CD14-positive monocyte (primary cell): ENCODE results near the gene HMOX1. TPM values are rescaled to one million over a fixed set of nuclear protein-coding genes. Genes with fewer than 3 reads are reported as not detected.
A peak's percentile ranks its signal among the peaks of the same experiment; 100 is the strongest.

Experiments used
- DNase-seq, 3 donors: peaks; one replicate each; pipeline ENCODE4 v3.0.0-alpha.2; 2011 to 2022
- H2AFZ ChIP-seq: 2 replicates; pipeline ENCODE4 v1.6.0; 2012; ENCODE audit warnings: mild to moderate bottlenecking, low read depth, low read length, inconsistent platforms; ENCODE audit not compliant: insufficient read depth, poor library complexity, severe bottlenecking
- H3K27ac ChIP-seq, 2 donors: 1 replicate in 1 of 2; 2 replicates in 1 of 2; pipeline ENCODE4 v1.5.1; 2012 to 2013; ENCODE audit warnings: low read length in 2 of 2, control low read depth in 1 of 2, inconsistent platforms in 1 of 2, low read depth in 1 of 2, mild to moderate bottlenecking in 1 of 2
- H3K27me3 ChIP-seq, 2 donors: one replicate each; pipeline versions ENCODE4 v1.6.0 to v1.6.1; 2011 to 2013; ENCODE audit warnings: low read length in 2 of 2; ENCODE audit not compliant: control insufficient read depth in 2 of 2, insufficient read depth in 2 of 2
- H3K36me3 ChIP-seq, 2 donors: replicated peaks in 1 of 2; 1 replicate in 1 of 2; 2 replicates in 1 of 2; pipeline versions ENCODE4 v1.5.1 to v1.6.1; 2012 to 2013; ENCODE audit warnings: low read length in 2 of 2, control low read depth in 1 of 2, inconsistent platforms in 1 of 2, mild to moderate bottlenecking in 1 of 2; ENCODE audit not compliant: insufficient read depth in 2 of 2, control insufficient read depth in 1 of 2
- H3K4me1 ChIP-seq, 2 donors: 1 replicate in 1 of 2; 2 replicates in 1 of 2; pipeline versions ENCODE4 v1.5.1 to v1.6.1; 2012 to 2013; ENCODE audit warnings: low read length in 2 of 2, control low read depth in 1 of 2, inconsistent platforms in 1 of 2, mild to moderate bottlenecking in 1 of 2, moderate library complexity in 1 of 2; ENCODE audit not compliant: insufficient read depth in 2 of 2, control insufficient read depth in 1 of 2
- H3K4me2 ChIP-seq: replicated peaks from 2 replicates; pipeline ENCODE3; 2012; ENCODE audit warnings: low read length, moderate library complexity, mild to moderate bottlenecking; ENCODE audit not compliant: poor library complexity, severe bottlenecking; ENCODE audit errors: extremely low read depth
- H3K4me3 ChIP-seq, 3 experiments: fragments of 200-600 bp in 1 of 3; sonication (generic) in 1 of 3; replicated peaks in 1 of 3; 1 replicate in 2 of 3; 2 replicates in 1 of 3; pipeline ENCODE4 v1.5.1; 2011 to 2013; ENCODE audit warnings: low read length in 3 of 3, mild to moderate bottlenecking in 3 of 3, control low read depth in 2 of 3, low read depth in 2 of 3, inconsistent platforms in 1 of 3, moderate library complexity in 1 of 3
- H3K79me2 ChIP-seq: 2 replicates; pipeline ENCODE4 v1.6.0; 2012; ENCODE audit warnings: mild to moderate bottlenecking, control low read depth, inconsistent platforms, low read length, moderate library complexity; ENCODE audit not compliant: insufficient read depth
- H3K9ac ChIP-seq: 2 replicates; pipeline ENCODE4 v1.6.0; 2017; ENCODE audit warnings: low read length, mild to moderate bottlenecking; ENCODE audit not compliant: insufficient read depth, poor library complexity, severe bottlenecking
- H3K9me3 ChIP-seq, 2 donors: replicated peaks in 1 of 2; 1 replicate in 1 of 2; 2 replicates in 1 of 2; pipeline versions ENCODE4 v1.5.1 to v1.6.1; 2012 to 2013; ENCODE audit warnings: low read length in 2 of 2, control low read depth in 1 of 2; ENCODE audit not compliant: control insufficient read depth in 1 of 2, insufficient read depth in 1 of 2
- H4K20me1 ChIP-seq: 2 replicates; pipeline ENCODE4 v1.6.0; 2012; ENCODE audit warnings: mild to moderate bottlenecking, low read length, control low read depth, moderate library complexity; ENCODE audit not compliant: insufficient read depth
- H3K27ac Mint-ChIP-seq, 7 donors: one replicate each; pipeline ENCODE4 v1.8.0; 2020; ENCODE audit warnings: mild to moderate bottlenecking in 7 of 7, mixed read lengths in 7 of 7, moderate library complexity in 6 of 7, inconsistent platforms in 2 of 7
- H3K27me3 Mint-ChIP-seq, 3 donors: one replicate each; pipeline ENCODE4 v1.8.0; 2021 to 2022; ENCODE audit warnings: low read depth in 3 of 3, mild to moderate bottlenecking in 3 of 3, mixed read lengths in 3 of 3, moderate library complexity in 3 of 3, inconsistent platforms in 1 of 3
- H3K36me3 Mint-ChIP-seq, 2 donors: one replicate each; pipeline ENCODE4 v1.8.0; 2020; ENCODE audit warnings: mixed read lengths in 2 of 2, inconsistent platforms in 1 of 2, mild to moderate bottlenecking in 1 of 2
- H3K4me1 Mint-ChIP-seq: one replicate; pipeline ENCODE4 v1.8.0; 2020; ENCODE audit warnings: mild to moderate bottlenecking, mixed read lengths
- H3K4me3 Mint-ChIP-seq, 2 donors: one replicate each; pipeline ENCODE4 v1.8.0; 2020; ENCODE audit warnings: mild to moderate bottlenecking in 2 of 2, mixed read lengths in 2 of 2, moderate library complexity in 1 of 2
- H3K9me3 Mint-ChIP-seq, 7 donors: one replicate each; pipeline ENCODE4 v1.8.0; 2020 to 2022; ENCODE audit warnings: mixed read lengths in 7 of 7, mild to moderate bottlenecking in 6 of 7, moderate library complexity in 6 of 7, inconsistent platforms in 2 of 7
- WGBS: methylation state at CpG from one replicate; pipeline ENCODE4 v1.1.5; 2013; ENCODE audit warnings: missing lambda C conversion rate; ENCODE audit not compliant: insufficient coverage; 5-methylcytosine and 5-hydroxymethylcytosine counted together
- intact Hi-C, 2 donors: fragments of 100-400 bp; cut with micrococcal nuclease; formaldehyde crosslinking; loops; one replicate each; pipeline versions ENCODE4 v1.15.0 to v1.15.1; 2023
- polyA plus RNA-seq, 3 donors: library from polyadenylated mRNA; depleted of rRNA in 1 of 3; unstranded in 2 of 3; stranded (reverse) in 1 of 3; fragments of 300-500 nt in 2 of 3; fragments of >200 nt in 1 of 3; fragmentation: Illumina TruSeq in 2 of 3; gene quantifications; 1 replicate in 2 of 3; 2 replicates in 1 of 3; pipeline ENCODE4 v1.2.3, GENCODE V29; 2012 to 2021
- TF ChIP-seq, protein P1 (sequence below): fragments of 200-600 bp; IDR thresholded peaks from one replicate; pipeline ENCODE4 v1.8.0; 2022; ENCODE audit warnings: antibody characterized with exemption, mild to moderate bottlenecking

The HMOX1 gene
- polyA plus RNA-seq, 3 donors: 180 to 233 (median 193) TPM

DNA sequence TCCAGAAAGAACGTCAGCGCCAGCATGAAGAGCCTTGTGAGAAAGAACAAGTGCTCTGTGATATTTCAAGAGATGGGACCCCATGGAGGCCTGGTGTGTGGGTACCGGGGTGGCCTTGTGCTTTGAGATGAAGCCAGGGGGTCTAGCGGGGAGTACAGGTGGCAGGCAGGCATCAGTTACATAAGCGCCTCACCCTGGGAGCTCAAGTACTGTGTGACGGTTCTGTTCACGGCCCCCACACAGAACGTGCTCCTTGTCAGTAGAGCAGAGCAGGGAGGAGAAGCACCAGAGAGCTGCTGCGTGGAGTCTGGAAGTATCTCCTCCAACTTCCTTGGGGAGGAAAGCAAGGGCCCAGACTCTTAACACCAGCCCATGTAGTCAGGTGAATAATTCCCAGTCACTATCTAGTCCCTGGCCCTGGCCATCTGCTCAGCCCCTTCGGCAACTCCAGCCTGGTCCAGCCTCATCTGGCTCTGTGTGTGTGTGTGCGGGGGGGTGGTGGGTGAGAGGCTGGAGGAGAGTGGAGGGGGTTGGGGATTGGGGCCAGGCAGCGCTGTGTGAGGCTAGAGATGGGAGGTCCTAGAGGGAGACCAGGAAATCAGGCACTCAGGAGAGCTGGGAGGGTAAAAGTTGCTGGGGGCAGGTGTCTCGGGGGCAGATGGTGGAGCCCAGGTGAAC lies 51.5 kb downstream of the HMOX1 start:
- no peaks in the 10 kb centered on the region for H3K4me1 Mint-ChIP-seq
- intact Hi-C loops: loop anchor here (5.0 to 10.0 kb wide), 3 partner anchors 150 to 192 kb away; no protein-coding TSS in a partner anchor
- Histone ChIP-seq H3K79me2 (no peaks in the 10 kb centered on the region), H3K36me3 (peaks cover 18 to 49% of the 10 kb centered on the region in 2 donors), H2AFZ (no peak overlapping the region), H3K9me3 (peaks cover 13 to 19% of the 10 kb centered on the region in 2 donors), H3K4me2 (no peak overlapping the region), H3K4me3 (no peak overlapping the region), H3K9ac (no peak overlapping the region), H3K27me3 (no peaks in the 10 kb centered on the region), H3K27ac (no peak overlapping the region), H4K20me1 (no peaks in the 10 kb centered on the region), H3K4me1 (no peaks in the 10 kb centered on the region)
- DNase-seq: no peak
- peaks cover 0 to 2% (median 0%) of the 10 kb centered on the region in 3 donors for H3K27me3 Mint-ChIP-seq
- H3K4me3 Mint-ChIP-seq: no peak overlapping the region
- TF ChIP-seq, protein P1, sequence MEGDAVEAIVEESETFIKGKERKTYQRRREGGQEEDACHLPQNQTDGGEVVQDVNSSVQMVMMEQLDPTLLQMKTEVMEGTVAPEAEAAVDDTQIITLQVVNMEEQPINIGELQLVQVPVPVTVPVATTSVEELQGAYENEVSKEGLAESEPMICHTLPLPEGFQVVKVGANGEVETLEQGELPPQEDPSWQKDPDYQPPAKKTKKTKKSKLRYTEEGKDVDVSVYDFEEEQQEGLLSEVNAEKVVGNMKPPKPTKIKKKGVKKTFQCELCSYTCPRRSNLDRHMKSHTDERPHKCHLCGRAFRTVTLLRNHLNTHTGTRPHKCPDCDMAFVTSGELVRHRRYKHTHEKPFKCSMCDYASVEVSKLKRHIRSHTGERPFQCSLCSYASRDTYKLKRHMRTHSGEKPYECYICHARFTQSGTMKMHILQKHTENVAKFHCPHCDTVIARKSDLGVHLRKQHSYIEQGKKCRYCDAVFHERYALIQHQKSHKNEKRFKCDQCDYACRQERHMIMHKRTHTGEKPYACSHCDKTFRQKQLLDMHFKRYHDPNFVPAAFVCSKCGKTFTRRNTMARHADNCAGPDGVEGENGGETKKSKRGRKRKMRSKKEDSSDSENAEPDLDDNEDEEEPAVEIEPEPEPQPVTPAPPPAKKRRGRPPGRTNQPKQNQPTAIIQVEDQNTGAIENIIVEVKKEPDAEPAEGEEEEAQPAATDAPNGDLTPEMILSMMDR: no peak
- peaks cover 5 to 12% (median 9%) of the 10 kb centered on the region in 7 donors for H3K9me3 Mint-ChIP-seq
- 98% methylated on average over 11 of the region's 13 CpGs for WGBS
- H3K27ac Mint-ChIP-seq: peak overlapping the region in 3 of 7 donors; percentile 12 to 50 (median 45)
- H3K36me3 Mint-ChIP-seq: peaks cover 36 to 66% of the 10 kb centered on the region in 2 donors

DNA sequence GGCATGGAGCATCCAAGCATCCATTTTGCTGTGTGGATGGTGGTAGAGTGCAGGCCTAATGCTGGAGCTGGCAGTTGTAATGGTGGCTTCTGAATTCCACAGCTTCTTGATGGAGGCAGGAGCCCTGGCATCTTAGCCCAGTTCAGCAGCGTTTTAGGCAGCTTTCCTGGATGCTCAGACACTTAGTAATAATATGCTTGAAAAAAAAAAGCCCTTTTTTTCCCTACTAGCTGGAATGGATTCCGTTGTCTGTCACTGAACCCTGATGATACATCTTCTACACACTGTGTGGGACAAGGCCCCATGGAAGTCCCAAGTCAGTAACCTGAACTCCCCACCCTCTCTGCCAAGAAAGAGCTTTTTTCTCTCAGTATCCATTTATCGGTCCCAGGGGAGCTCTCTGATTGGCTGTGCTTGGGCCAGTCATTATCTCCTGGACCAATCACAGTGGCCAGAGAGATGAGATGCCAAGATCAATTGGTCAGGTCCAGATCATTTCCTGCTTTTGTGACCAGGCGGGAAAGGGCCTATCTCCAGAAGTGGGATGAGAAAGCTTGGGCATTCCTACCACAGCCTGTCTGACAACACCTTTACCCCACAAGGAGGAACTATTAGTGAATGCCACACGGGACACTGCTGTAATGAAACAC lies 53.3 kb downstream of the HMOX1 start:
- H3K9me3 ChIP-seq: peaks cover 13 to 19% of the 10 kb centered on the region in 2 donors
- WGBS: 100% methylated on average over 2 of the region's 5 CpGs
- H3K4me3 ChIP-seq: no peak overlapping the region
- H3K36me3 ChIP-seq: peaks cover 15 to 49% of the 10 kb centered on the region in 2 donors
- no peak overlapping the region for H3K9ac ChIP-seq
- H3K36me3 Mint-ChIP-seq: peaks cover 47 to 69% of the 10 kb centered on the region in 2 donors
- H3K4me3 Mint-ChIP-seq: no peak overlapping the region
- H3K4me2 ChIP-seq: no peak overlapping the region
- TF ChIP-seq, protein P1: no peak
- no peak overlapping the region for H2AFZ ChIP-seq
- DNase-seq: no peak
- intact Hi-C loops: loop anchor here (5.0 to 10.0 kb wide), 3 partner anchors 148 to 191 kb away; no protein-coding TSS in a partner anchor
- H4K20me1 ChIP-seq: no peaks in the 10 kb centered on the region
- H3K79me2 ChIP-seq: no peaks in the 10 kb centered on the region
- H3K9me3 Mint-ChIP-seq: peaks cover 7 to 13% (median 11%) of the 10 kb centered on the region in 7 donors
- H3K4me1 Mint-ChIP-seq: no peaks in the 10 kb centered on the region
- peak overlapping the region in 4 of 7 donors; percentile 38 to 61 (median 56) for H3K27ac Mint-ChIP-seq
- no peaks in the 10 kb centered on the region for H3K4me1 ChIP-seq
- no peaks in the 10 kb centered on the region for H3K27me3 ChIP-seq
- H3K27me3 Mint-ChIP-seq: peaks cover 0 to 2% (median 0%) of the 10 kb centered on the region in 3 donors
- no peak overlapping the region for H3K27ac ChIP-seq
